ENCODE measurements around the gene STX1B.

DNA sequence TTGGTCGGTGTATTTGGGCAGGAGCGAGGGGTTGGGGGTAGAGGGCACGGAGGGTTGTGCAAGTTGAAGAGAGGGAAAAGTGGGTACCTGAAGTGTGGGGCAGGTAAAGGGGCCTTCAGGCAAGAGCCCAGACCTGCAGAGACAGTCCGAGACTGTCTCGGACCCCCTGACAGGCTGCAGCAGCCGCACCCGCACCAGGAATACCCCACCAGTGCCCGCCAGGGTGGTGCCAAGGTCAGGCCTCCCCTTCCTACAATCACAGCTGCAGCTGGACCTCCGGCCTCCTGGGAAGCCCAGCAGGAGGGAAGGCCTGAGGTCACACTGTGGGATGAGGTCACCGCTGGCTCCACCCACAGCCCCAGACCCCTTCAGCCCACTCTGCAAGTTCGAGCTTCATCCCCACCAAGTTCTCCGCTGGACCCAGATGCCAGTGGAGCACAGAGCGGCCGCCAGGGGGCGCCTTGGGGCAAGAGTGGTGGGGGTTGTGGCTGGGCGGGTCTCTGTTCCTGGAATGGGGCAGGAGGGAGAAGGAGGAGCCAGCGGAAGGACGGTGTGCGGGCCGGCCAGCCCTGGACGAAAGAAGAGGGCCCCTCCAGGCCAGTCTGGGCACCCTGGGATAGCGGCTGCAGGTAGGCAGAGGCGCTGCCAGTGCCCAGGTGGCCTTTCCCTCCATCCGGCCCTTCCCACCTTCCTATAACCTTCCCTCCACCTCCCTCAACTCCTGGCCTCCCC lies 25.6 kb downstream of the STX1B start, which contains the start of gene HSD3B7:
- peak; percentile 57 to 76 for TF ChIP-seq POLR2AphosphoS5 (IDR thresholded peaks at IDR 0.05)
- no peak for TF ChIP-seq POLR2A (IDR thresholded peaks at IDR 0.05; ENCODE audit: low read depth)
- TF ChIP-seq, protein P1, sequence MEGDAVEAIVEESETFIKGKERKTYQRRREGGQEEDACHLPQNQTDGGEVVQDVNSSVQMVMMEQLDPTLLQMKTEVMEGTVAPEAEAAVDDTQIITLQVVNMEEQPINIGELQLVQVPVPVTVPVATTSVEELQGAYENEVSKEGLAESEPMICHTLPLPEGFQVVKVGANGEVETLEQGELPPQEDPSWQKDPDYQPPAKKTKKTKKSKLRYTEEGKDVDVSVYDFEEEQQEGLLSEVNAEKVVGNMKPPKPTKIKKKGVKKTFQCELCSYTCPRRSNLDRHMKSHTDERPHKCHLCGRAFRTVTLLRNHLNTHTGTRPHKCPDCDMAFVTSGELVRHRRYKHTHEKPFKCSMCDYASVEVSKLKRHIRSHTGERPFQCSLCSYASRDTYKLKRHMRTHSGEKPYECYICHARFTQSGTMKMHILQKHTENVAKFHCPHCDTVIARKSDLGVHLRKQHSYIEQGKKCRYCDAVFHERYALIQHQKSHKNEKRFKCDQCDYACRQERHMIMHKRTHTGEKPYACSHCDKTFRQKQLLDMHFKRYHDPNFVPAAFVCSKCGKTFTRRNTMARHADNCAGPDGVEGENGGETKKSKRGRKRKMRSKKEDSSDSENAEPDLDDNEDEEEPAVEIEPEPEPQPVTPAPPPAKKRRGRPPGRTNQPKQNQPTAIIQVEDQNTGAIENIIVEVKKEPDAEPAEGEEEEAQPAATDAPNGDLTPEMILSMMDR (IDR thresholded peaks at IDR 0.05) = peak; percentile 93 to 97 (median 93)
- TF ChIP-seq EP300 (IDR thresholded peaks at IDR 0.05) = no peak

Data from esophagus muscularis mucosa (tissue), 4 donors.